ENCODE results near the gene ZNF783.

- no peak for TF ChIP-seq CTCF (IDR thresholded peaks at IDR 0.05)
- no peak for TF ChIP-seq POLR2A (IDR thresholded peaks at IDR 0.05)
Observed at GRCh38 chr7:149302222-149302621, 40.2 kb downstream of the ZNF783 start.
